KBM-7 (cell line): ENCODE results near the gene CHIC2.

ENCODE experiments used
- DNase-seq: peaks from one replicate; pipeline ENCODE4 v3.0.0-alpha.2; 2015
- in situ Hi-C: fragments of 300-500 bp; cut with MboI; formaldehyde crosslinking; loops from 2 replicates; pipeline ENCODE4 v1.14.3; 2020; ENCODE audit warnings: low sequenced_read_pairs, low pct_unique_long_range_greater_than_20kb, mixed read lengths

Gene CHIC2

GRCh38 chr4:54017974-54018373, 46.4 kb downstream of the CHIC2 start:
- in situ Hi-C loops: no loop called here
- DNase-seq: no peak

DNA sequence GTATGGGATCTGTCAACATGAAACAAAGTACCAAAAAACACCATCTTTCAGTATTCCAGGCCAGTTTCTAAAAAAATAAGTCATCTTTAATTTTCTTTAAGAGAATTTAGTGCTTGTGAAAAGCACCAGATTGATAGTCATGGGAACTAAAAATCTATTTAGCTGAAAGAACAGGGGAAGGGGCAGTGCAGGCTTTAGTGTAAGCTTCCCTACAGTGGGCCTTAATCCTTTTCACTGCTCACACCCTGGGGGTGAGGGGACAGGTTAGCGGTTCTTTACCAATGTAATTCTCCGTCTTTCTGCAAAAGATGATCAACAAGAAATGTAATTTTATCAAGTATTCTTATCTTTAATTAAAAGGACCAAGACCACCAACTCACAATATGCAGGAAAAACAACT, 47.1 kb downstream of the CHIC2 start:
- no peak for DNase-seq
- in situ Hi-C loops: no loop called here

GRCh38 chr4:54016504-54016903, 47.9 kb downstream of the CHIC2 start:
- in situ Hi-C loops: no loop called here
- DNase-seq: no peak

GRCh38 chr4:54015423-54016030, 48.9 kb downstream of the CHIC2 start:
- no peak for DNase-seq
- in situ Hi-C loops: no loop called here

DNA sequence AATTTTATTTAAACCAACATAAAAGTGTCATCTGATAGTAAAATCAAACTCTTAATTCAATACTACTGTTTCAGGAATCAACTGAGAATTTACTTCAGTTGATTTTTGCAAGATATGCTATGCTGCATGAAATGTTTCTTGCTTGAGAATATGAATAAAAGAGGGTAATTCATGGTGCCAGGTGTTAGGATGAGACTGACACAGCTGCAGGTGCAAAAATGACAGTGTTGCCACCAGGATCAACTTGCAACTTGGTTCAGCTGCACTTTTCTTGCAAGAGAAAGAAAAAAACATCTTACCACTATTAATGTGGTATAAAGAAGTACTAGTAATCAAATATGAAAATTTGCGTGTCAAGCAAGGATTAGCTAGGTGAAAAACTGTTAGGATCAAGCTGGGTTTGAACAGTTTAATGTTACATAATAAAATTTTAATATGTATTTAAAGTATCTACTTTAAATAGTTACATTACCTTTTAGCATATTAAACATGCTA, 49.7 kb downstream of the CHIC2 start:
- no peak for DNase-seq
- in situ Hi-C loops: no loop called here

DNA sequence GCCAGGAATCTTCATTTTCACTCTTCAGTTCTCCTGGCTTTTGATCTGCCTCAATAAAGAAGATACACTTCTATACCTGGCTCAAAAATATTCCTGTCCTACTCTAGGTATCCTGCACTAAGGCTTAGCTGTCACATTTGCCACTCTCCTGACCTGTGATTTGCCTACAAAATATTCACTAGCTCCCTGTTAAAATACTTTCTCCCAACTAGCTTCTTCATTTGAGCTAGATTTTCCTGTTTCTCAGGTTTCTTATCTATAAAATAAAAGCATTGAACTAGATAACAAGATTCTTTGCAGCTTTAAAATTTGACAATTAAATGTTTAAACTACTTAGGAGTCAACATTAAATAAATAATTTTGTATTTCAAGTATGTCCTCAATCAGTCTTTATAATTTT, 53.2 kb downstream of the CHIC2 start:
- no peak for DNase-seq
- in situ Hi-C loops: no loop called here

- DNase-seq: no peak
- in situ Hi-C loops: no loop called here
Measured at GRCh38 chr4:54006755-54007154, 57.6 kb downstream of the CHIC2 start.

DNA sequence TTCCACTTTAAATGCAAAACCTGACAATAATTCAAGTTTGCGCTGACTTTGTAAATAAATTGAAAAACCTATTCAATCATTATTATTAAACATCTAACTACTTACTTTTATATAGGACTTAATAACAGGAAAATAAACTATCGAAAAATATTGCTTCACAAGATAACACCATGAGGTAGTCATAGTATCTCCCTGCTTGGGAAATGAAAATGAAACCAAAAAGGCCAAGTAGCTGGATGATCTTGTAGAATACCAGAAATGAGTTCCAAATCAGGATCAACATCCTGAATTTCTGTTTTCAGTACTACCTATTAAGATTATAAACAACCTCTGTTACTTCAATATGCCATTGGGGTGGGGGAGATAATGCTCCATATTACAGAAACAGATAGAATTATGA, 58.9 kb downstream of the CHIC2 start:
- in situ Hi-C loops: no loop called here
- DNase-seq: no peak

DNA sequence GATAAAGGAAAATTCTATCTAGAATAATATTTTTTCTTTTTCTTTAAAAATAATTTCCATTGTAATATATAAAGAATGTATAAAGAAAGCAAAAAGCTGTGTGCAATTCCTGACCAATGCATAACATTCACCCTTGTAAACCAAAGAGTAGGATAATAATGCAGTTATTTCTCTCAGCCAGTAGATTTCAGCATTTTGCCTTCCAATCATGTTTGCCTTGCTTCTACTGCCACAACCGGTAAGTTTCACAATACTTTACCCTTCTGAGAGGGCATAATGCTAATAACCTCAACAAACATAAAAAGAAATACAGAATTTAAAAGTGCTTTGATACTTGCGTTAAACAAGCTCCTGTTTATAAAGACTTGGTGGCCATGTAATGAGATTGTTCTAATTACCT, 59.9 kb downstream of the CHIC2 start:
- no peak for DNase-seq
- in situ Hi-C loops: no loop called here

- DNase-seq: no peak
- in situ Hi-C loops: no loop called here
Measured at GRCh38 chr4:54001668-54002365, 62.6 kb downstream of the CHIC2 start.

- in situ Hi-C loops: no loop called here
- DNase-seq: no peak
Measured at GRCh38 chr4:53997898-53998297, 66.5 kb downstream of the CHIC2 start.

DNA sequence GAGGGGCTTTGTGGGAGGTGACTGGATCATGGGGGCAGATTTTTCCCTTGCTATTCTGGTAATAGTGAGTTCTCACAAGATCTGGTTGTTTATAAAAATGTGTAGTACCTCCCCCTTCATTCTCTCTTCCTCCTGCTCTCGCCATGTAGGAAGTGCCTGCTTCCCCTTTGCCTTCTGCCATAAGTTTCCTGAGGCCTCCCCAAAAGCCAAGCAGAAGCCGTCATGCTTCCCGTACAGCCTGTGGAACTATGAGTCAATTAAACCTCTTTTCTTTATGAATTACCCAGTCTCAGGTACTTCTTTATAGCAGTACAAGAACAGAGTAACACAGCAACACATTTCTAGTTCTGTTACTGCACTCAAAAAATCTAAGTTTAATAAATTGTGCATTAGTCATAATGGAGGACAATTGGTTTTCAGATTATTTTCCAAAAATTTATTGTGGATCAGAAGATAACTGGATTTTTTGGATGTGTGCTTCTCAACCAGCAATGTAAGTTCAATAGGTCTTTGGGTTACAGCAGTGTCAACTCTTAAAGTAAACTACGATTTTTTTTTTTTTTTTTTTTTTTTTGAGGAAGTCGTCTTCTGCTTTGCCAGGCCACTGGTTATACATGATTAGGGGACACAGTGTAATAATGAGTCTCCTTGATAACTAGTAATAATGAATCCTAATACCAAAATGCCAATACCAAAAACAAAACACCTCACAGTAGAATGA, 69.9 kb downstream of the CHIC2 start:
- DNase-seq: peak; percentile 77
- in situ Hi-C loops: no loop called here

DNA sequence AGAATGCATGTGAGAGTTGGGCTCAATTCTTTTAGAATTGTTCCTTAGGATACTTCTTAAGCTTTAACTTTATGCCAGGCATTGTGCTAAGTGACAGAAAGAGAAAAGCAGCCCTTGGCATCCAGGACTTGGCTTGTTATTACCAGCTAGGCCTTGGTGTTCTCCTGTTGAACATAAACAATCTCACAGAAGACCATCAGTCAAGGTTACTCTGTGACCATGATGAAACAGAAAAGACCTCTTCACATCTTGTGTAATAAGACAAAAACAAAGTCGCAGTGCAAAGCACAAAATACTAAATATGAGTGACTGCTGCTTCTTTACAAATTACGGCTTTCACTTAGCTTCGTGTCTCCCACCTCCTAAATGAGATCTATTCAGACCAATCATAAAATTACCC, 71.6 kb downstream of the CHIC2 start:
- in situ Hi-C loops: no loop called here
- DNase-seq: no peak

GRCh38 chr4:53991821-53992220, 72.6 kb downstream of the CHIC2 start:
- in situ Hi-C loops: no loop called here
- DNase-seq: no peak

DNA sequence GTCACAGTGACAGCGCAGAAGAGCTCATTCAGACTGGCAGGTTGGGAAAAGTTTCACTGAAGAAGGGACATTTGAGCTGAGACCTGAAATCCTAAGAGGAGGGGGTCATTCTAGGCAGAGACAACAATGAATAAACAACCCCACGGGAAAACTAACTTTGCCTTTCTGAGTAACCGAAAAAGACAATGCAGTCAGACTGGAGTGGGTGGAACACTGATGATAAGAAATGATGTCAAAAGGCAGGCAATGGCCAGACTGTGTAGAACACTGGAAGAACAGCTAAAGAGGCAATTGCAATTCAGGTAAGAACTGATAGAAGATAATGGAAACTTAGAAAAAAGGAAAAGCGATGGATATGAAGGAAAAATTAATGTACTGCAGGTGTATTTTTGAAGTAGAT, 73.8 kb downstream of the CHIC2 start:
- DNase-seq: no peak
- in situ Hi-C loops: no loop called here

GRCh38 chr4:53987761-53988171, 76.6 kb downstream of the CHIC2 start:
- no peak for DNase-seq

DNA sequence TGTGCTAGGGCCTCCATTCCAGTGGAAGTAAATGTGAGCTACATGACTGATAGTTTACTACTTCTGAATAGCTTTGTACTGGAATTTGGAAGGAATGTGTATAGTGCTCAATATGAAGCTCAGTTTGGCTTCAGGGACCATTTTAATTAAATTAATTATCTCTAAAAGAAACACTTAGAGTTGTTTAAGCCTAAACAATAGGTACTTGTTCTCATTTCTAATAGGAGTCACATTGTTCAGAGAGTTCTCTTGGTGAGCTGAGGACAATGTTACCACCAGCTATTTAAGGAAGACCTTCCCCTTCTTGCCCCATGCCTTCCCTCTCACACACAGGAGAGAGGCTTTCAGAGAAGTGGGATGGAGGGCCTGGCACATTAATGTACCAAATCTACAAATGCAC, 78.3 kb downstream of the CHIC2 start:
- in situ Hi-C loops: no loop called here
- DNase-seq: no peak

More at GRCh38 chr4:53987761-53988171, 76.6 kb downstream of the CHIC2 start:
- in situ Hi-C loops: no loop called here

GRCh38 chr4:53981567-53981966, 82.8 kb downstream of the CHIC2 start:
- no peak for DNase-seq
- in situ Hi-C loops: no loop called here

DNA sequence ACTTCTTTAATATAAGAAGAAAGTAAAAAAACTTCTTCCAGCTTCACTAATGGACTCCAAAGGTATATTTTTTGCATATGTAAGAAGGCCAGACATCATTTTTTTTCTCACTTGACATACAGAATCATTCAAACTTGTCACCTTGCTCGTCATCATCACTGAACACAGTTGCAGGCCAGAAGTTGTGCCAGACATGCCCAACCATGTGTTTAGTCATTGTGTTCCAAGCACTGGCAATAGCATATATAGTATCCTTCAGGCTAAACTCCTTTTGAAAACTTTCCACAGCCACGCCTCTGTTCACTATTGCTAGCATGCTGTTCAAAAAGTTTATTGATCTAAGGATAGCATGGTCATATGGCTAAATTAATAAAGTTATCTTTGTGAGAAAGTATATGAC, 83.3 kb downstream of the CHIC2 start:
- DNase-seq: no peak

GRCh38 chr4:53974561-53974960, 89.8 kb downstream of the CHIC2 start:
- no peak for DNase-seq
- in situ Hi-C loops: no loop called here

More for the DNA sequence above, 83.3 kb downstream of the CHIC2 start:
- in situ Hi-C loops: no loop called here
